Neural progenitor cell (in vitro differentiated cells): ENCODE data around the gene EPHB2. TPM values are rescaled to one million over a fixed set of nuclear protein-coding genes. Genes with fewer than 3 reads are reported as not detected.
A peak's percentile ranks its signal among the peaks of the same experiment; 100 is the strongest.

Experiments used
- DNase-seq: peaks from one replicate; pipeline ENCODE4 v3.0.0-alpha.2; 2016; ENCODE audit warnings: low spot score
- H2AFZ ChIP-seq: fragments of 200-600 bp; sonication (generic); replicated peaks from 2 replicates; pipeline ENCODE4 v1.6.1; 2016; ENCODE audit warnings: antibody characterized with exemption
- H3F3A ChIP-seq: fragments of 200-600 bp; sonication (generic); 2 replicates; pipeline ENCODE4 v1.6.1; 2016; ENCODE audit warnings: antibody characterized with exemption, low read depth
- H3K27ac ChIP-seq: fragments of 200-600 bp; sonication (generic); 2 replicates; pipeline ENCODE4 v1.5.1; 2016; ENCODE audit warnings: mild to moderate bottlenecking
- H3K27me3 ChIP-seq: fragments of 200-600 bp; sonication (generic); 2 replicates; pipeline ENCODE4 v1.6.1; 2016; ENCODE audit warnings: mild to moderate bottlenecking, moderate library complexity
- H3K36me3 ChIP-seq: fragments of 200-600 bp; sonication (generic); 2 replicates; pipeline ENCODE4 v1.5.1; 2016
- H3K4me1 ChIP-seq: fragments of 200-600 bp; sonication (generic); 2 replicates; pipeline ENCODE4 v1.6.1; 2016; ENCODE audit warnings: mixed run types
- H3K4me2 ChIP-seq: fragments of 200-600 bp; sonication (generic); 2 replicates; pipeline ENCODE4 v1.6.1; 2016
- H3K4me3 ChIP-seq: fragments of 200-600 bp; sonication (generic); 2 replicates; pipeline ENCODE4 v1.5.1; 2016
- H3K79me2 ChIP-seq: fragments of 200-600 bp; sonication (generic); 2 replicates; pipeline ENCODE4 v1.6.1; 2016; ENCODE audit warnings: low read depth
- H3K9ac ChIP-seq: fragments of 200-600 bp; sonication (generic); 2 replicates; pipeline ENCODE4 v1.6.1; 2016
- H3K9me3 ChIP-seq: fragments of 200-600 bp; sonication (generic); 2 replicates; pipeline ENCODE4 v1.5.1; 2016; ENCODE audit warnings: low read depth
- H4K20me1 ChIP-seq: fragments of 200-600 bp; sonication (generic); 2 replicates; pipeline ENCODE4 v1.6.1; 2016; ENCODE audit warnings: low read depth
- H3K27ac Mint-ChIP-seq: 3 replicates; pipeline ENCODE4 v1.8.0; 2021; ENCODE audit warnings: mixed read lengths
- H3K27me3 Mint-ChIP-seq: 2 replicates; pipeline ENCODE4 v1.8.0; 2022; ENCODE audit warnings: low read depth, mild to moderate bottlenecking, inconsistent platforms, moderate library complexity, mixed read lengths; ENCODE audit not compliant: insufficient read depth
- H3K36me3 Mint-ChIP-seq: 3 replicates; pipeline ENCODE4 v1.8.0; 2021; ENCODE audit warnings: mixed read lengths
- H3K4me1 Mint-ChIP-seq: 3 replicates; pipeline ENCODE4 v1.8.0; 2021; ENCODE audit warnings: mixed read lengths
- H3K4me3 Mint-ChIP-seq: 3 replicates; pipeline ENCODE4 v1.8.0; 2021; ENCODE audit warnings: mild to moderate bottlenecking, moderate library complexity, mixed read lengths
- H3K9me3 Mint-ChIP-seq: 3 replicates; pipeline ENCODE4 v1.8.0; 2020; ENCODE audit warnings: mixed read lengths
- EZH2 ChIP-seq: fragments of 200-600 bp; sonication (generic); IDR thresholded peaks from 2 replicates; pipeline ENCODE4 v1.6.1; 2017; ENCODE audit warnings: antibody characterized with exemption, mild to moderate bottlenecking, moderate library complexity
- EZH2phosphoT487 ChIP-seq: fragments of 200-600 bp; sonication (generic); IDR thresholded peaks from 2 replicates; pipeline ENCODE4 v1.6.1; 2017; ENCODE audit warnings: antibody characterized with exemption
- total RNA-seq: library from RNA; depleted of rRNA; stranded (reverse); fragments of >200 nt; gene quantifications from 2 replicates; pipeline ENCODE4 v1.2.3, GENCODE V29; 2015; ENCODE audit warnings: low replicate concordance
- TF ChIP-seq, protein P1 (sequence below): fragments of 200-600 bp; sonication (generic); IDR thresholded peaks from 2 replicates; pipeline ENCODE4 v1.5.1; 2017; ENCODE audit warnings: antibody characterized with exemption, mild to moderate bottlenecking

Gene EPHB2
- total RNA-seq, 1 donor from 2014 or later = 38.3 TPM

DNA sequence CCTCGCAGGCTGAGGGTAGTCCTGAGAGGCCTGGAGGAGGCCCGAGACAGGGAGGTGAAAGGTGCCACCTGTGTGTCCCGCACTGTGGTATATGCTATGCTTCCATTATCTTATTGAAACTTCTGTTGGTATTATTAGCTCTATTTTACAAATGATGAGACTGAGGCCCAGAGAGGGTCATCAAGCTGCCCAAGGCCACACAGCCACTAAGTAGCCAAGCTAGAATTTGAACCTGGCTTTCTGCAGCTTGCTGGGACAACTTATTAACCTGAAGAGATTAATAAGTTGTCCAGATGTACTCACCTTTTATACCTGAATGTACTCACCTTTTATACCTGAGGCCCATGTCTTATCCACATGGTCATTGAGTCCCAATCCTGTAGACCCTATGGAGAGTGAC is 83.0 kb downstream of the EPHB2 start:
- DNase-seq = no peak
- H3K4me3 ChIP-seq = no peak overlapping the region
- no peak overlapping the region for H3K4me3 Mint-ChIP-seq
- H3K27ac Mint-ChIP-seq = no peak overlapping the region
- no peaks in the 10 kb centered on the region for H3K9me3 ChIP-seq
- no peak overlapping the region for H3K4me2 ChIP-seq
- H3K27me3 ChIP-seq = no peaks in the 10 kb centered on the region
- no peak overlapping the region for H3K9ac ChIP-seq
- no peaks in the 10 kb centered on the region for H3K36me3 Mint-ChIP-seq
- peak overlapping the region; percentile 78 for H3K27ac ChIP-seq
- H3K79me2 ChIP-seq = peaks cover 11% of the 10 kb centered on the region
- H3K36me3 ChIP-seq = no peaks in the 10 kb centered on the region
- peaks cover 71% of the 10 kb centered on the region for H3K4me1 Mint-ChIP-seq
- H2AFZ ChIP-seq = no peak overlapping the region
- peaks cover 80% of the 10 kb centered on the region for H3K4me1 ChIP-seq
- H3F3A ChIP-seq = peaks cover 38% of the 10 kb centered on the region
- H3K9me3 Mint-ChIP-seq = no peaks in the 10 kb centered on the region
- H3K27me3 Mint-ChIP-seq = peaks cover 4% of the 10 kb centered on the region
- TF ChIP-seq, protein P1, sequence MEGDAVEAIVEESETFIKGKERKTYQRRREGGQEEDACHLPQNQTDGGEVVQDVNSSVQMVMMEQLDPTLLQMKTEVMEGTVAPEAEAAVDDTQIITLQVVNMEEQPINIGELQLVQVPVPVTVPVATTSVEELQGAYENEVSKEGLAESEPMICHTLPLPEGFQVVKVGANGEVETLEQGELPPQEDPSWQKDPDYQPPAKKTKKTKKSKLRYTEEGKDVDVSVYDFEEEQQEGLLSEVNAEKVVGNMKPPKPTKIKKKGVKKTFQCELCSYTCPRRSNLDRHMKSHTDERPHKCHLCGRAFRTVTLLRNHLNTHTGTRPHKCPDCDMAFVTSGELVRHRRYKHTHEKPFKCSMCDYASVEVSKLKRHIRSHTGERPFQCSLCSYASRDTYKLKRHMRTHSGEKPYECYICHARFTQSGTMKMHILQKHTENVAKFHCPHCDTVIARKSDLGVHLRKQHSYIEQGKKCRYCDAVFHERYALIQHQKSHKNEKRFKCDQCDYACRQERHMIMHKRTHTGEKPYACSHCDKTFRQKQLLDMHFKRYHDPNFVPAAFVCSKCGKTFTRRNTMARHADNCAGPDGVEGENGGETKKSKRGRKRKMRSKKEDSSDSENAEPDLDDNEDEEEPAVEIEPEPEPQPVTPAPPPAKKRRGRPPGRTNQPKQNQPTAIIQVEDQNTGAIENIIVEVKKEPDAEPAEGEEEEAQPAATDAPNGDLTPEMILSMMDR = no peak
- no peak for TF ChIP-seq EZH2
- TF ChIP-seq EZH2phosphoT487 = no peak
- H4K20me1 ChIP-seq = peaks cover 17% of the 10 kb centered on the region

DNA sequence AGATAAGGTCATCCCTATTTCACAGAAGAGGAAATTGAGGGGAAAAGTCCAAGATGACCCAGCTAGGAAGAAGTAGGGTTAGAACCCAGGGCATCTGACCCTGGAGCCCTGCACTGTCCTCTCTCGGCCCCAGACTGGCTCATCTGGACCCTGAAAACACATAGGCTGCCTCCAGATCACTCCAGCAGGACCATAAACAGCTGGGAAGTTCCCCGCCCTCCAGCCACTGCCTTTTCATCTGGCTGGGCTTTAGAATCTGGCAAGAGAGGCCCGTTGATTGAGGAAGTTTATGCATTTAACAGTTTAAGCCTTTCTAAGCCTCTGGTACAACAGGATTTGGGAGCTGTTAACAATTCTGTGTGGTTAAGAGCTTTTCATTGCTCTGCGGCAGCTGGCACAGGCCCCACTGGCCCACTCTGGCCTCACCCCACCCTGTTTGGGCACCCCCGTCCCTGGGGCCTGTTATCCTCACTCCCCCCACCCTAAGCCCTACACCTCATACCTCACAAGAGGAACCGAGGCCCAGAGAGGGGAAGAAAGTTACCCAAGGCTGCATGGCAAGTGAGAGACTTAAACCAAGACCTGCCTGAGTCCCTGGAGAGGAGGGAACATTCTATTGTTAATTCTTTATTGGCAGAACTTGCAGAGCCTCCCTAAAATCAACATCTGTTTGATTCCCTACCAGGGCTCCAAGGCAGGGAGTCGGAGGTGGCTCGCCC is 84.2 kb downstream of the EPHB2 start:
- peak; percentile 70 for DNase-seq
- Histone ChIP-seq H3K9me3 (no peaks in the 10 kb centered on the region), H3K4me1 (peaks cover 76% of the 10 kb centered on the region), H3K79me2 (peaks cover 11% of the 10 kb centered on the region), H3K36me3 (no peaks in the 10 kb centered on the region), H3K4me3 (no peak overlapping the region), H3F3A (peaks cover 38% of the 10 kb centered on the region), H3K9ac (no peak overlapping the region), H3K4me2 (peak overlapping the region; percentile 46), H2AFZ (no peak overlapping the region), H3K27me3 (no peaks in the 10 kb centered on the region), H3K27ac (peak overlapping the region; percentile 78), H4K20me1 (peaks cover 17% of the 10 kb centered on the region)
- H3K36me3 Mint-ChIP-seq = no peaks in the 10 kb centered on the region
- peaks cover 71% of the 10 kb centered on the region for H3K4me1 Mint-ChIP-seq
- TF ChIP-seq EZH2phosphoT487 = no peak
- no peak for TF ChIP-seq EZH2
- TF ChIP-seq, protein P1 = no peak
- peak overlapping the region; percentile 35 for H3K4me3 Mint-ChIP-seq
- peak overlapping the region; percentile 55 for H3K27ac Mint-ChIP-seq
- H3K9me3 Mint-ChIP-seq = no peaks in the 10 kb centered on the region
- no peaks in the 10 kb centered on the region for H3K27me3 Mint-ChIP-seq

DNA sequence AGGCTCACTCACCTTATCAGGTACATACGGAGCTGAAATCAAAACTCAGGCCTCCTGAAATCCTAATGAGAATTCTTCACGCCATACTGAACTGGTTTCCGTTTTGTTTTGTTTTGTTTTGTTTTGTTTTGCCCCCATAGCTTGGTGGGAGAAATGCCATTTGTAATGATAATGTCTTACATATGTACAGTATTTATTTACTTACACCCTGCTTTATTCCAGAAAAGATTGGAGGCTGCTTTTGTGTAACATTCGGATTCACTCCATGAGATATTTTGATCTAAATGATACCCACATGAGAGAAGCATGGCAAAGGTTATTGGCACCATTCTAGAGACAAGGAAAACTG is 84.7 kb downstream of the EPHB2 start:
- Histone ChIP-seq H3K4me2 (peak overlapping the region; percentile 33), H2AFZ (no peak overlapping the region), H3K4me1 (peaks cover 77% of the 10 kb centered on the region), H4K20me1 (peaks cover 17% of the 10 kb centered on the region), H3K36me3 (no peaks in the 10 kb centered on the region), H3K4me3 (no peak overlapping the region), H3K27me3 (no peaks in the 10 kb centered on the region), H3K27ac (no peak overlapping the region), H3K79me2 (peaks cover 11% of the 10 kb centered on the region), H3K9me3 (no peaks in the 10 kb centered on the region), H3F3A (peaks cover 39% of the 10 kb centered on the region), H3K9ac (no peak overlapping the region)
- no peaks in the 10 kb centered on the region for H3K9me3 Mint-ChIP-seq
- H3K4me3 Mint-ChIP-seq = no peak overlapping the region
- DNase-seq = no peak
- no peak overlapping the region for H3K27ac Mint-ChIP-seq
- no peaks in the 10 kb centered on the region for H3K27me3 Mint-ChIP-seq
- no peaks in the 10 kb centered on the region for H3K36me3 Mint-ChIP-seq
- no peak for TF ChIP-seq EZH2
- TF ChIP-seq, protein P1 = no peak
- TF ChIP-seq EZH2phosphoT487 = no peak
- peaks cover 71% of the 10 kb centered on the region for H3K4me1 Mint-ChIP-seq
